SK-N-MC (cell line): Measurements from ENCODE around the gene BABAM2.
A peak's percentile ranks its signal among the peaks of the same experiment; 100 is the strongest.

Experiments
- DNase-seq: peaks from one replicate; pipeline ENCODE4 v3.0.0-alpha.2; 2011; ENCODE audit warnings: low read depth, low spot score
- H3K27ac ChIP-seq: fragments of 200-600 bp; sonication (generic); 2 replicates; pipeline ENCODE4 v1.5.1; 2016; ENCODE audit warnings: mixed run types
- H3K36me3 ChIP-seq: fragments of 200-600 bp; sonication (generic); 2 replicates; pipeline ENCODE4 v1.6.1; 2017; ENCODE audit warnings: antibody characterized with exemption, low read length, mixed read lengths; ENCODE audit not compliant: insufficient read depth
- H3K4me3 ChIP-seq: fragments of 200-600 bp; sonication (generic); 2 replicates; pipeline ENCODE4 v1.5.1; 2016
- H3K9ac ChIP-seq: fragments of 200-600 bp; sonication (generic); 2 replicates; pipeline ENCODE4 v1.8.0; 2017; ENCODE audit warnings: mixed run types, mixed read lengths; ENCODE audit not compliant: insufficient read length
- H3K9me3 ChIP-seq: fragments of 200-600 bp; sonication (generic); 2 replicates; pipeline ENCODE4 v1.6.1; 2017; ENCODE audit warnings: low read depth, mild to moderate bottlenecking, antibody characterized with exemption, low read length, moderate library complexity, mixed read lengths
- EZH2 ChIP-seq: fragments of 200-600 bp; sonication (generic); IDR thresholded peaks from one replicate; pipeline ENCODE4 v1.6.1; 2017; ENCODE audit warnings: antibody characterized with exemption
- FOXP2 ChIP-seq: optimal IDR thresholded peaks from 2 replicates; pipeline ENCODE3; 2011; ENCODE audit warnings: mild to moderate bottlenecking, moderate library complexity; ENCODE audit not compliant: insufficient read depth; ENCODE audit errors: extremely low read length, control extremely low read depth
- POLR2AphosphoS5 ChIP-seq: IDR thresholded peaks from 2 replicates; pipeline ENCODE4 v1.6.1; 2012; ENCODE audit warnings: mild to moderate bottlenecking, low read depth, low read length, borderline replicate concordance

BABAM2 gene

GRCh38 chr2:28232295-28232694 lies 341.8 kb downstream of the BABAM2 start:
- Histone ChIP-seq H3K36me3 (no peaks in the 10 kb centered on the region), H3K9me3 (no peaks in the 10 kb centered on the region), H3K4me3 (no peak overlapping the region), H3K9ac (no peak overlapping the region), H3K27ac (no peak overlapping the region)
- no peak for TF ChIP-seq EZH2
- no peak for TF ChIP-seq POLR2AphosphoS5
- no peak for TF ChIP-seq FOXP2
- no peak for DNase-seq

DNA sequence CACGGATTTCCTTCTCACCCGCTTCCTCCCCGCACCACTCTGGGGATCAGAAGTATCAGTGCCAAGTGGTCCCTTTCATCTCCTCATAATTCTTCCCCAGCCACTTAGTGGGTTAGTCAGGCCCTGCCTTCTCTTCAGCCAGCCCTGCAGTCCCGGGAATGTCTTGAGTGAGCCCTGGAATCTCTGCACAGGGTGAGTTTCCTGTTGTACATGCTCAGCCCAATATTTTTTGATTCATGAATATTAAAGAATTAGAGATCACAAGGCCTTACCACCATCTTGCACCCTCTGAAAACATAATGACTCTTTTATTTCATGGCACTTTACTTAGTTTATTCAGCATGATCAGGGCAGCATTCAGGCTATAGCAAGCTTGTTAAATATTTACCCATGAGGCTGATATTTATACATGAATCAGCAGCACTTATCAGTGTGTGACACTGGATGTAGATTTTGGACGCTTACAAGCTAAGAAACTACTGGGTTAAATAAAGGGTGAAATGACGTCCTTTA lies 342.7 kb downstream of the BABAM2 start:
- no peak for TF ChIP-seq POLR2AphosphoS5
- TF ChIP-seq FOXP2: no peak
- no peaks in the 10 kb centered on the region for H3K9me3 ChIP-seq
- no peak overlapping the region for H3K9ac ChIP-seq
- H3K27ac ChIP-seq: peak overlapping the region; percentile 39; the same call in 1 of the 2 replicates
- 0 out of 2 replicates have a peak overlapping the region, but pooled peaks have one; percentile 22 for H3K4me3 ChIP-seq
- no peak for DNase-seq
- H3K36me3 ChIP-seq: no peaks in the 10 kb centered on the region

DNA sequence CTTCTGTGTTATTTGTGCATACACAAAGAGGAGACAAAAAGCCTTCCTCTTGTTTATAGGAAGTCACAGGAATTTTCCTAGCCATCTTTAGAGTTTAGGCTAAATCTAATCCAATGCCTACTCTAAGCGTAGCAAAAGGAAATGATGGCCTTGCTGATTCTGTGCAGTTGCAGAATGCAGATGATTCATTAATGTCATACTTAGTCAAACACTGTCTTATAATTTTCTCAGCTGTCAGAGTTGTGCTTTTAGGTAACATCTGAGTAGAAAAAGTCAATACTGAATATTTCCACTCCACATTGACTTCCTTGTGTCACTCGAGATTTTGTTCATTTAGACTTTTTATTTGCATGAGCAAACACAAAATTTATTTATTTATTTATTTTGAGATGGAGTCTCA lies 344.3 kb downstream of the BABAM2 start:
- no peaks in the 10 kb centered on the region for H3K9me3 ChIP-seq
- H3K36me3 ChIP-seq: no peaks in the 10 kb centered on the region
- no peak for TF ChIP-seq POLR2AphosphoS5
- TF ChIP-seq EZH2: no peak
- no peak for TF ChIP-seq FOXP2
- H3K27ac ChIP-seq: no peak overlapping the region
- no peak overlapping the region for H3K9ac ChIP-seq
- DNase-seq: no peak
- H3K4me3 ChIP-seq: no peak overlapping the region

GRCh38 chr2:28239207-28239606 lies 348.7 kb downstream of the BABAM2 start:
- Histone ChIP-seq H3K9ac (no peak overlapping the region), H3K4me3 (no peak overlapping the region), H3K27ac (no peak overlapping the region), H3K36me3 (no peaks in the 10 kb centered on the region), H3K9me3 (no peaks in the 10 kb centered on the region)
- DNase-seq: no peak
- TF ChIP-seq FOXP2 (no peak), EZH2 (no peak)

DNA sequence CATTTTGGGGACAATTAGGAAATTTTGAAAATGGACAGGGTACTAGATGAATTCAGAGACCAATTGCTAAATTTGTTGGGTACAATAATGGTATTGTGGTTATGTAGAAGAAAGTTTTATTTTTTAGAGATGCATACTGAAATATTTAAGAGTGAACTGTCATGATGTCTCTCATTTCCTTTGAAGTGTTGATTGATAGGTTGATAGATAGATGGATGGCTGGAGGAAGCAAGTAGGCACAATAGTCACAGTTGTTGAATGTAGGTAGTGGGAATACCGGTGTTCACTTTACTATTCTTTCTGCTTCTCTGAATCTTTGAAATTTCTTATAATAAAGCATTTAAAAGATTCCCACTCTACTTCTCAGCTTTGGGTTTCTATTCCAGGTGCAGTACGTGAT lies 350.4 kb downstream of the BABAM2 start:
- no peaks in the 10 kb centered on the region for H3K36me3 ChIP-seq
- TF ChIP-seq EZH2 (no peak), POLR2AphosphoS5 (no peak), FOXP2 (no peak)
- no peak overlapping the region for H3K27ac ChIP-seq
- DNase-seq: no peak
- H3K9ac ChIP-seq: no peak overlapping the region
- no peaks in the 10 kb centered on the region for H3K9me3 ChIP-seq
- no peak overlapping the region for H3K4me3 ChIP-seq

DNA sequence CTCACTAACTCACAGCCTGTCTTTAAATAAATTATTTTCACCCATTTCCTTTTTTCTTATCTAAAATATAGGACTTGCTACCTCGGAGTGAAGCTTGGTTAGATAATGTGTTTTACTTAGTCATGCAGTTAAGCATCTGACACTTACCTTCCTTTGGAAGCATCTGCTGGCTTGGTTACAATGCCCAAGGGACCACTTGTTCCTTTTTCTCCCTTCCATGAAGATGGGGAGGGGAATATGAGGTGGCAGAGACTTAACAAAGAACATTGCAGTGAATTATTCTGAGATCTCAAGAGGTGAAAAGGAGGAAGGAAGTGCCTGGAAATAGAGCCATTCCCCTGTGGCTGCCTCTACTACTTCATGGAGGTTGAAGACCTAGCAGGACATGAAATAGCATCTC lies 356.8 kb downstream of the BABAM2 start:
- no peak overlapping the region for H3K4me3 ChIP-seq
- no peak overlapping the region for H3K27ac ChIP-seq
- H3K9ac ChIP-seq: no peak overlapping the region
- DNase-seq: no peak
- no peaks in the 10 kb centered on the region for H3K36me3 ChIP-seq
- H3K9me3 ChIP-seq: no peaks in the 10 kb centered on the region
- TF ChIP-seq EZH2: no peak
- TF ChIP-seq POLR2AphosphoS5: no peak
- TF ChIP-seq FOXP2: no peak

DNA sequence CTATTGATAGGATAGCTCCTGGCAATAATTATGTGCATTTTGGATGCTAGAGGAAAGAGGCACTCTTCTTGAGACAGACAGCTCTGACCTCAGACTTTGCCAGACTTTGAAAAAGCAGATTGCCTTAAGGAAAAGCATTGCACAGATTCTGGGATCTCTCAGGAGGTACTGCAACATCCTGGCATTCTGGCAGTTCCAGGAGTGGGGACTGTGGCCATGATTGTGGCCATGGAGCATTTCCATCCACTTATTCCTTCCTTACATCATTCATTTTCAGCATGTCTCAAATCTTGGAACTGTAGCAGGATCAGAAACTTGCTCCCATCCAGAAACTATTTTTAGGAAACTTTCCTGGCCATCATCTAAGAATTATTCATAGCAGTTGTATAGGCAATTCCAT lies 357.2 kb downstream of the BABAM2 start:
- H3K4me3 ChIP-seq: no peak overlapping the region
- no peaks in the 10 kb centered on the region for H3K36me3 ChIP-seq
- TF ChIP-seq EZH2 (no peak), POLR2AphosphoS5 (no peak), FOXP2 (no peak)
- DNase-seq: no peak
- no peak overlapping the region for H3K27ac ChIP-seq
- H3K9me3 ChIP-seq: no peaks in the 10 kb centered on the region
- H3K9ac ChIP-seq: no peak overlapping the region

DNA sequence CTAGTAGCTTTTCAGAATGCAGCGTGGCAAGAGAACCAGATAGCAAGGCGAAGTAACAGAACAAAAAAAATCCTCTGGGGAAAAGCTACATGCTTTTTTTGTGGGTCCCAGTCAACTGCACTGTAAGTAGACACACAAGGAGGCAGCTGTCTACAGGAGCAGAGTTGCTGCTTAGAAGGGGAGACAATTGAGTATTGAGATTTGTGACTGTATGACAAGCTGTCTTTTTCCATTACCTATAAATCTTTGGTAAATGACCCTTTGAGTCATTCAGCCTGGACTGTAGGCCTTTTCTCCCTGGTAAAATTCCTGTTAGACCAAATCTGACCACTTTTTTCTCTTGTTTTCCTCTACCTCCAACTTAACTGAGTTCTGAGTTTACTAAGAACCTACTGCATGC lies 358.0 kb downstream of the BABAM2 start:
- H3K9me3 ChIP-seq: no peaks in the 10 kb centered on the region
- no peak overlapping the region for H3K9ac ChIP-seq
- H3K27ac ChIP-seq: no peak overlapping the region
- TF ChIP-seq POLR2AphosphoS5 (no peak), EZH2 (no peak), FOXP2 (no peak)
- H3K36me3 ChIP-seq: no peaks in the 10 kb centered on the region
- no peak for DNase-seq
- H3K4me3 ChIP-seq: no peak overlapping the region

DNA sequence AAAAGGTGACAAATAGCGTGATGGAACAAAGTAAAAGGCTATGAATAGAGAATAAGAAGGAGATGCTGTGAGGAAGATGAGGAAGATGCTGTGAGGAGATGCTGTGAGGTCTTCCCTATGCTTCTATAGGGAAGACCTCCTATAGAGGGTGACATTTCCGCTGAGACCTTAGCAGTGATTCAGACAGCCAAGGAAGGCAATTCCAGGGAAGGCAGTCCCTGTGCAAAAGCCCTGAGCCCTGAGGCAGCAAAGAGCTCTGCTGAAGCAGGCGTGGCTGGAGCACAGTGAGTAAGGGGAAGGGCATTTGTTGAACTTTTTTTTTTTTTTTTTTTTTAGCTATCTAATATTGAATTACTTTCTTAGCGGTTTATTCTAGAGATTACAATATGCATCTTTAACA lies 359.5 kb downstream of the BABAM2 start:
- Histone ChIP-seq H3K9me3 (no peaks in the 10 kb centered on the region), H3K9ac (no peak overlapping the region), H3K4me3 (no peak overlapping the region), H3K36me3 (no peaks in the 10 kb centered on the region), H3K27ac (no peak overlapping the region)
- TF ChIP-seq POLR2AphosphoS5 (no peak), EZH2 (no peak), FOXP2 (no peak)
- DNase-seq: no peak
